Measurements from ENCODE around the gene FCHSD1.

DNA sequence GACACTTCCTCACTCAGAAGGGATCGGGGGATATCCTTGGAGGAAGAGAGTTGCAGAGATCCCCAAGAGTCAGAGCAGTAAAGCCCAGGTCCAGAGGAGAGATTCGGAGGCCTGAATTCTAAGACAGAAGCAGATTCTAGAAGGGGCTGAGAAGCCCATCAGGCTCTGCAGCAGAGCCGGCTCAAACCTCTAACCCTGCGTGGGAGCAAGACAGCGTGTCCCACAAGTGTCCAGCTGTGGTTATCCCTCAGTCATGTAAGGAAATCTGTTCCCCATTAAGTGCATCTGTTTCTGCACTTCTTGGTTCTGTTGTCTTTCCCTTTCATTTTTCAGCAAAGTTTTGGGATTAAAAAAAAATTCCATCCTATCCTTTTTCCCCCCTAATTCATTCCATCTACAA is 27.6 kb downstream of the FCHSD1 start:
- TF ChIP-seq POLR2A (IDR thresholded peaks at IDR 0.05) = no peak
- TF ChIP-seq, protein P1, sequence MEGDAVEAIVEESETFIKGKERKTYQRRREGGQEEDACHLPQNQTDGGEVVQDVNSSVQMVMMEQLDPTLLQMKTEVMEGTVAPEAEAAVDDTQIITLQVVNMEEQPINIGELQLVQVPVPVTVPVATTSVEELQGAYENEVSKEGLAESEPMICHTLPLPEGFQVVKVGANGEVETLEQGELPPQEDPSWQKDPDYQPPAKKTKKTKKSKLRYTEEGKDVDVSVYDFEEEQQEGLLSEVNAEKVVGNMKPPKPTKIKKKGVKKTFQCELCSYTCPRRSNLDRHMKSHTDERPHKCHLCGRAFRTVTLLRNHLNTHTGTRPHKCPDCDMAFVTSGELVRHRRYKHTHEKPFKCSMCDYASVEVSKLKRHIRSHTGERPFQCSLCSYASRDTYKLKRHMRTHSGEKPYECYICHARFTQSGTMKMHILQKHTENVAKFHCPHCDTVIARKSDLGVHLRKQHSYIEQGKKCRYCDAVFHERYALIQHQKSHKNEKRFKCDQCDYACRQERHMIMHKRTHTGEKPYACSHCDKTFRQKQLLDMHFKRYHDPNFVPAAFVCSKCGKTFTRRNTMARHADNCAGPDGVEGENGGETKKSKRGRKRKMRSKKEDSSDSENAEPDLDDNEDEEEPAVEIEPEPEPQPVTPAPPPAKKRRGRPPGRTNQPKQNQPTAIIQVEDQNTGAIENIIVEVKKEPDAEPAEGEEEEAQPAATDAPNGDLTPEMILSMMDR (IDR thresholded peaks at IDR 0.05) = no peak
